Fibroblast of the conjunctiva (primary cell): ENCODE data around the gene NHEJ1.

Experiments used
- DNase-seq: peaks from one replicate; pipeline ENCODE4 v3.0.0-alpha.2; 2010; ENCODE audit warnings: low read depth

The NHEJ1 gene

GRCh38 chr2:219182331-219183150, 21.9 kb upstream of the NHEJ1 start:
- DNase-seq: no peak

- DNase-seq: no peak
Observed at GRCh38 chr2:219181531-219181930, 20.9 kb upstream of the NHEJ1 start.

- DNase-seq: no peak
Observed at GRCh38 chr2:219180961-219181360, 20.3 kb upstream of the NHEJ1 start.

- DNase-seq: no peak
Observed at GRCh38 chr2:219179601-219180465, 19.2 kb upstream of the NHEJ1 start.

DNA sequence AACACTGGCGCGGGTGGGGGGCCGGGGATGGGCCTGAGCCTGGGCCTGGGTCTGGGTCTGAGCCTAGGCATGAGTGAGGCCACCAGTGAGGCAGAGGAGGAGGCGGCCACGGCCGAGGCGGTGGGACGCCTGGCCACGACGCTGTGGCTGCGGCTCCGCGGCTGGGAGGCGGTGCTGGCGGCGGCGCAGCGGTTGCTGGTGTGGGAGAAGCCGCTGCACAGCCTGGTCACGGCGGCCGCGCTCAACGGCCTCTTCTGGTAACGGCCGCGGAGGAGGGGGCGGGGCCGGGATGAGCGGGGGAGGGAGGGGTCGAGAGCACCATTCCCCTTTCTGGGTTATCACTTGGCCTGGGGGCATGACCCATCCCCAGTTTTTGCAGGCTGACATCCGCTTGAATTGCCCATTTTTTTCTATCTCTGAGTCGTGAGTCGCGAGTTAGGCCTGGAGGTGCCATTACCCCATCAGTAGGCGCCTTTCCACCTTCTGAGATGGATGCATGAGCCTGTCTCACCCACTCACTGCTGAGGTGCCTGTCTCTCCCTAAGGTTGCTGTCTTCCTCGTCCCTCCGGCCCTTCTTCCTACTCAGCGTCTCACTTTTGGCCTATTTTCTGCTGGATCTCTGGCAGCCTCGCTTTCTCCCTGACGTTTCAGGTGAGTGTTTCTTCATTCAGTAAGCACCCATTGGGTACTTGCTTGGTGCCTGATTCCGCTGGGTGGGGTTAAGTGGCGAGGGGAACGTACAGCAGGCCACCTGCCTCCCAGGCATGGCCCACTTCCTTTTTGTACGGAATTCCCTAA, 18.0 kb upstream of the NHEJ1 start:
- no peak for DNase-seq

GRCh38 chr2:219177552-219178376, 17.1 kb upstream of the NHEJ1 start, which contains the start of gene RETREG2:
Gene RETREG2, plus strand, starts transcription at chr2:219178275. Its CDS starts 78 bp downstream, at chr2:219178353.
- peak; percentile 87 for DNase-seq

DNA sequence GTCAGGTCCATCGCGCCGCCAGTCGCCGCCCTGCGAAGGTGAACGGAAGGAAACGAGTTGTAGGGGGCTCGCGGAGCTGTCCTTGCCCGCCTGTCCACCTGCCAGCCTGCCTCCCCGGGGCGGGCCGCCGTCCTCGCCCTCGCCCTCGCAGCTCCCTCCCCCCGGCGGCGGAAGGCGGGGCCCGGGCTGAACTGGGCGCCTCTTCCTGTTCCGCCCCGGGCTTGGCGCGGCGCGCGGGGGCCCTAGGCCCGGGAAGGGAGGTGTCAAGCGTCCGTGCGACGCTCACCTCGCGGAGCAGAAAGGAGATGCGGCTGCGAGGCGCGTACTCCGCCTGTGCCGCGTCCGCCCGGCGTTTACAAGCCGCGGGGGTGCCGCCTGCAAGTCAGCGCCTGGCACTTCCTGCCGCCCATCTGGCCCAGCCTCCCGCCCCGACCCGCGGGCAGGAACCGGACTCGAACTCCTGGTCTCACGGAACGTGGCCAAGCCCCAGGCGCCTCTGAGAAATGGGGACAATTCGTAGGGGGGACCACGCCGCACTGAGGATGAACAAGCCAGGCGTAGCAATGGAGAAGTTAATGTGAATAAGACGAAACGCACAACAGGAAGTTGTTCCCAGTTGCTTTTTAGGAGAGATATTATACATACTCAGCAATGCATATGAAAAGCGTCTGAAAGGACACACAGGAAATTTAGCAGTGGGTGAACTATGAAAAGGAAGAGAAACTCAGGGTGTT, 16.4 kb upstream of the NHEJ1 start, which contains the start of gene CNPPD1:
TSS of gene CNPPD1 (minus strand) at position 108 of the 734 bp plus-strand sequence. CDS start at position 11, 97 bp downstream.
- peak; percentile 59 for DNase-seq

DNA sequence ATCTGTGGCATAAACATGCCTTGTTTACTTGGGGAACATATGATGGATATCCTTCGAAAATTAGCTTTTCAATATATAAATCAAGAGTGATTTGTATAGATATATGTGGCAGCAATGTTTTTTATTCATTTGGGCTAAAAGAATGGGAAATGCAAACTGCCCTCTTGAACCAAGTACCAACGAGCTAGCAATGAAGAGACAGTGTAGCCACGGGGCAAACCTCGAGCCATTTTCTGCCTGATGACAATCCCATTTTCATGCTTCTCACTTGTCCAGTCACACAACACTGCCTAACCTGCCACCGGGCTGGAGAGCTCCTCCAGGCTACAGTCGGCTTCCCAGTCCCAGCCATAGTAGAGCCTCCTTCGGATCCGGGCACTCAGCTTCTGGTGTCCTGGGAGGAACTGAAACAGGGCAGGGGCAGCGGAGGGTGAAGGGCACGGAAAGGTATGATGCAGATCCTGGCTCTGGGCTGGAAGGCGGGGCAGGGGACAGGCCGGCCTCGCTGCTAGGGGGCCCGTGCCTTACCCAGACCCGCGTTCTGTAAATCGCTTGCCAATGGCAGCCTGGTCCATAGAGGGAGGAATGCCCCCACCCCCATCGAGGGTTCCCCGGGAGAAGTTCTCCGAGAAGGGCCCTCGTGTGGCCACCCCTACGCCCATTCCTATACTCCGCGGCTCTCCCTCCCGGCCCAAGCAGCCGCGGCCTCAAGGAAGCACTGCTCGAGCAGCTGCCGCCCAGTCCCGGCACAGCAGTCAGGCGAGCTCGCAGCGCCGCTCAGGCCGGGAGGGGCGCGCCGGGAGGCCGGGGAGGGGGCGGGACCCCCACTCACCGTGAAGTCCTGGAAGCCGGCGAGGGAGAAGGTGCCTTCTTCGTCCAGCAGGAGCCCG, 15.6 kb upstream of the NHEJ1 start:
- DNase-seq: no peak

GRCh38 chr2:219175486-219175885, 14.9 kb upstream of the NHEJ1 start:
- DNase-seq: no peak

GRCh38 chr2:219174801-219175200, 14.2 kb upstream of the NHEJ1 start:
- DNase-seq: no peak

- DNase-seq: no peak
Observed at GRCh38 chr2:219174146-219174545, 13.5 kb upstream of the NHEJ1 start.

- DNase-seq: no peak
Observed at GRCh38 chr2:219173176-219173575, 12.6 kb upstream of the NHEJ1 start.

DNA sequence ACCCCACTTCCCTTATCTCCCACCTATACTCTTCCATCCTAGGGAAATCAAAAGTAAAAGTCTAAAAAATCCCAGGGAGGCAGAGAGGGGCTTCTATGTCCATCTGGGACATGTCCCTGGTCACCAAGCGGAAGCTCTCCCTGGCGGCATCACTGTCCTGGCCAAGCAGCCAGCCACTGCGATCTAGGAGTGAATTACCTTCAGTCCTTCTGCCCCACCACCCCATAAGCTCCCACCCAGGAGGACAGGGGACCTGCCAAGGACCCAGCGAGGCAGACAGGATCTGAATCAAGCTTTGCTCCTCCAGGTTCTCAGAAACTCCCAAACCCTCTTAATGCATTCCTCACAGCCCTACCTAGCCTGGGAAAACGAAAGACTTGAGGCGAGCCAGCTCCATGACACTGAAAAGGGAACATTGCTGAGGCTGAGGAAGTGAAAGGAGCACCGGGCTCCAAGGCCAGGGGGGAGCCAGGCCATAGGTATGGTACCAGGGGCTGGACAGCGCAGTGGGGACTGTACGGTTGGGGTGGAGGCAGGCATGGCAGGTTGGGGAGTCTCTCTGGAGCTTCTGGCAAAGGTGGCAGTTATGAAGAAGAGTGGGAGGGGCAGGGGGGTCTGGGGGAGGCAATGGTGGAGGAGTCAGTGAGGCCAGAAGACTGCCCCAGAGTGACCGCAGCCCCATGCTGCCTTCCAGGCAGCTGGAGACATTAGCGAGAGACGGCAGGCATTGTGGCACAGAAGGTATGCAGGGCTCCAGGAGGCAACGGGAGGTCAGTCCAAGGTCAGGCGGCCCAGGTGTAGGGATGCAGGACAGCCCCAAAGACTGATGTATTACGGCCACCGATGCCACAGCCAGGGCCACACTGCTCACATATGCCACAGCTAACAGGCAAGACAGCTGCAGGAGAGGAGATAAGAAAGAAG, 11.9 kb upstream of the NHEJ1 start:
- DNase-seq: no peak

DNA sequence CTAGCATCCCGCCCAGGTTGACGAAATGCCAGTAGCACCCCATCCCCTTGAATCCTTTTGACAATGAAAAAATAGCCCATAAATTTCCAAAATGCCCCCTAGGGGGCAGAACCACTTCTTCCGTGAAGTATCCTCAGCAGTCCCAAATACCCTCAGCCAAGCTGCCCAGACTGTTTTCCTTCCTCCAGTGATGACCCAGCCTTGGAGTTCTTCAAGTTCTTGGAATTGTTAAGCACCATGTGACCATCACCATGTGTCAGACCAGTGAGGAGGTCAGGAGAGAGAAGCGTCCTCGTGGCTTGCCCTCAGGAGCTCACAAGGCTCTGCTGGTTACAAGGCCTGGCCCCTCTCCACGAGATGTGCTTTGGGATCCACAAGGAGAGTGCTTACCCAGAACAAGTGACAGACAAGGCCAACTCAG, 10.6 kb upstream of the NHEJ1 start:
- DNase-seq: peak; percentile 62

GRCh38 chr2:219169930-219170654, 9.5 kb upstream of the NHEJ1 start, which contains the start of gene SLC23A3:
Gene SLC23A3, minus strand, starts transcription at chr2:219170029. Its CDS starts 45 bp downstream, at chr2:219169984.
- no peak for DNase-seq

DNA sequence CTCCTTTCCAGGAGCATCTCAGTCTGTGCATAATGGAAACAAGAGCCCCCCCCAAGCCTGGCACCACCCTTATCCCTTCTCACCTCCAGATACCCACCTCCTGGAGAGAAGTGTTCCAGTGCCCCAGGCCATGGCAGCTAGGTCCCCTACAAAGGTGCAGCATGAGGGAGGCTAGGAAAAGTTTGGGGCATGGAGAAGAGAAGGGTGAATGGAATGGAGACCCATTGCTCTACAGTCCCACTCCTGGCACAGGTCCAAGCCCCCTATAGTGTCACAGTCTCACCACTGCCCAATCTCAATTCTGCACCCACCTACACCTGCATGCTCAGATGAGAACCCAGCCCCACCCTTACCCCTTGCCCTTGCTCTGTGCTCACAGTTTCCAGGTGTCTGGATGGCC, 8.3 kb upstream of the NHEJ1 start:
- no peak for DNase-seq

GRCh38 chr2:219168526-219168925, 7.9 kb upstream of the NHEJ1 start:
- no peak for DNase-seq
